Astrocyte (in vitro differentiated cells and primary cell): ENCODE data around the gene CISH. TPM values are rescaled to one million over a fixed set of nuclear protein-coding genes. Genes with fewer than 3 reads are reported as not detected.

ENCODE experiments used
- DNase-seq: peaks from one replicate; pipeline ENCODE4 v3.0.0-alpha.2; 2010; ENCODE audit warnings: low read depth
- FAIRE-seq: peaks from 2 replicates; lab custom pipeline; 2011; peaks lifted over from hg19 to GRCh38; lab: Jason Lieb, UNC
- H2AFZ ChIP-seq: 2 replicates; pipeline ENCODE4 v1.6.0; 2012; ENCODE audit warnings: low read depth, low read length, inconsistent platforms
- H3K27ac ChIP-seq: 2 replicates; pipeline ENCODE4 v1.5.1; 2011; ENCODE audit warnings: low read depth, low read length, inconsistent platforms
- H3K27me3 ChIP-seq: 2 replicates; pipeline ENCODE4 v1.6.0; 2011; ENCODE audit warnings: low read length, inconsistent platforms; ENCODE audit not compliant: insufficient read depth
- H3K36me3 ChIP-seq: 2 replicates; pipeline ENCODE4 v1.5.1; 2011; ENCODE audit warnings: low read length, inconsistent platforms; ENCODE audit not compliant: insufficient read depth
- H3K4me1 ChIP-seq: 2 replicates; pipeline ENCODE4 v1.5.1; 2011; ENCODE audit warnings: low read length, inconsistent platforms; ENCODE audit not compliant: insufficient read depth
- H3K4me2 ChIP-seq: 2 replicates; pipeline ENCODE4 v1.6.0; 2012; ENCODE audit warnings: low read length, inconsistent platforms
- H3K4me3 ChIP-seq: 2 replicates; pipeline ENCODE4 v1.5.1; 2011; ENCODE audit warnings: low read depth, mild to moderate bottlenecking, low read length, inconsistent platforms; ENCODE audit not compliant: insufficient read depth
- H3K79me2 ChIP-seq: 2 replicates; pipeline ENCODE4 v1.6.0; 2012; ENCODE audit warnings: mild to moderate bottlenecking, low read length, inconsistent platforms; ENCODE audit not compliant: insufficient read depth
- H3K9ac ChIP-seq: 2 replicates; pipeline ENCODE4 v1.6.0; 2012; ENCODE audit warnings: mild to moderate bottlenecking, low read length, inconsistent platforms
- H3K9me3 ChIP-seq: 2 replicates; pipeline ENCODE4 v1.5.1; 2012; ENCODE audit warnings: low read depth, mild to moderate bottlenecking, low read length, inconsistent platforms; ENCODE audit not compliant: insufficient read depth
- H4K20me1 ChIP-seq: 2 replicates; pipeline ENCODE4 v1.6.0; 2012; ENCODE audit warnings: low read length, inconsistent platforms; ENCODE audit not compliant: insufficient read depth
- H3K27ac Mint-ChIP-seq: one replicate; pipeline ENCODE4 v1.8.0; 2021; ENCODE audit warnings: mild to moderate bottlenecking, mixed read lengths; ENCODE audit not compliant: unreplicated experiment
- H3K27me3 Mint-ChIP-seq: one replicate; pipeline ENCODE4 v1.8.0; 2021; ENCODE audit warnings: low read depth, mixed read lengths; ENCODE audit not compliant: unreplicated experiment
- H3K36me3 Mint-ChIP-seq: one replicate; pipeline ENCODE4 v1.8.0; 2021; ENCODE audit warnings: low read depth, mixed read lengths; ENCODE audit not compliant: unreplicated experiment
- H3K4me1 Mint-ChIP-seq: one replicate; pipeline ENCODE4 v1.8.0; 2021; ENCODE audit warnings: low read depth, mixed read lengths; ENCODE audit not compliant: unreplicated experiment
- H3K4me3 Mint-ChIP-seq: one replicate; pipeline ENCODE4 v1.8.0; 2021; ENCODE audit warnings: mild to moderate bottlenecking, moderate library complexity, mixed read lengths; ENCODE audit not compliant: unreplicated experiment
- H3K9me3 Mint-ChIP-seq: one replicate; pipeline ENCODE4 v1.8.0; 2021; ENCODE audit warnings: mild to moderate bottlenecking, mixed read lengths; ENCODE audit not compliant: unreplicated experiment
- EZH2 ChIP-seq: IDR thresholded peaks from 2 replicates; pipeline ENCODE4 v1.6.1; 2012; ENCODE audit warnings: mild to moderate bottlenecking, low read length, inconsistent platforms; ENCODE audit not compliant: insufficient read depth
- total RNA-seq: library from RNA; stranded (reverse); gene quantifications from 2 replicates; pipeline ENCODE4 v1.2.1, GENCODE V29; 2021
- TF ChIP-seq, protein P1 (sequence below): IDR thresholded peaks from 2 replicates; pipeline ENCODE4 v1.5.1; 2011; ENCODE audit warnings: low read depth, mild to moderate bottlenecking, inconsistent platforms, low read length, moderate library complexity; ENCODE audit not compliant: insufficient read depth

Gene CISH
- total RNA-seq, 1 donor from 2014 or later, result 1.2 TPM

- H3K4me2 ChIP-seq, result no peak overlapping the region
- H3K9me3 ChIP-seq, result no peaks in the 10 kb centered on the region
- H3K36me3 Mint-ChIP-seq, result no peaks in the 10 kb centered on the region
- H3K27ac Mint-ChIP-seq, result no peak overlapping the region
- H3K9ac ChIP-seq, result no peak overlapping the region
- DNase-seq, result no peak
- peaks cover 13% of the 10 kb centered on the region for H3K4me1 Mint-ChIP-seq
- no peak overlapping the region for H3K4me3 ChIP-seq
- no peaks in the 10 kb centered on the region for H3K79me2 ChIP-seq
- no peaks in the 10 kb centered on the region for H3K9me3 Mint-ChIP-seq
- peaks cover 18% of the 10 kb centered on the region for H3K4me1 ChIP-seq
- no peak overlapping the region for H2AFZ ChIP-seq
- TF ChIP-seq, protein P1, sequence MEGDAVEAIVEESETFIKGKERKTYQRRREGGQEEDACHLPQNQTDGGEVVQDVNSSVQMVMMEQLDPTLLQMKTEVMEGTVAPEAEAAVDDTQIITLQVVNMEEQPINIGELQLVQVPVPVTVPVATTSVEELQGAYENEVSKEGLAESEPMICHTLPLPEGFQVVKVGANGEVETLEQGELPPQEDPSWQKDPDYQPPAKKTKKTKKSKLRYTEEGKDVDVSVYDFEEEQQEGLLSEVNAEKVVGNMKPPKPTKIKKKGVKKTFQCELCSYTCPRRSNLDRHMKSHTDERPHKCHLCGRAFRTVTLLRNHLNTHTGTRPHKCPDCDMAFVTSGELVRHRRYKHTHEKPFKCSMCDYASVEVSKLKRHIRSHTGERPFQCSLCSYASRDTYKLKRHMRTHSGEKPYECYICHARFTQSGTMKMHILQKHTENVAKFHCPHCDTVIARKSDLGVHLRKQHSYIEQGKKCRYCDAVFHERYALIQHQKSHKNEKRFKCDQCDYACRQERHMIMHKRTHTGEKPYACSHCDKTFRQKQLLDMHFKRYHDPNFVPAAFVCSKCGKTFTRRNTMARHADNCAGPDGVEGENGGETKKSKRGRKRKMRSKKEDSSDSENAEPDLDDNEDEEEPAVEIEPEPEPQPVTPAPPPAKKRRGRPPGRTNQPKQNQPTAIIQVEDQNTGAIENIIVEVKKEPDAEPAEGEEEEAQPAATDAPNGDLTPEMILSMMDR, result no peak
- TF ChIP-seq EZH2, result no peak
- H3K36me3 ChIP-seq, result no peaks in the 10 kb centered on the region
- peaks cover 44% of the 10 kb centered on the region for H3K27me3 Mint-ChIP-seq
- FAIRE-seq, result no peak
- H4K20me1 ChIP-seq, result no peaks in the 10 kb centered on the region
- no peak overlapping the region for H3K27ac ChIP-seq
- H3K27me3 ChIP-seq, result no peaks in the 10 kb centered on the region
- no peak overlapping the region for H3K4me3 Mint-ChIP-seq
Observed at GRCh38 chr3:50604110-50604621, 7.4 kb downstream of the CISH start.

DNA sequence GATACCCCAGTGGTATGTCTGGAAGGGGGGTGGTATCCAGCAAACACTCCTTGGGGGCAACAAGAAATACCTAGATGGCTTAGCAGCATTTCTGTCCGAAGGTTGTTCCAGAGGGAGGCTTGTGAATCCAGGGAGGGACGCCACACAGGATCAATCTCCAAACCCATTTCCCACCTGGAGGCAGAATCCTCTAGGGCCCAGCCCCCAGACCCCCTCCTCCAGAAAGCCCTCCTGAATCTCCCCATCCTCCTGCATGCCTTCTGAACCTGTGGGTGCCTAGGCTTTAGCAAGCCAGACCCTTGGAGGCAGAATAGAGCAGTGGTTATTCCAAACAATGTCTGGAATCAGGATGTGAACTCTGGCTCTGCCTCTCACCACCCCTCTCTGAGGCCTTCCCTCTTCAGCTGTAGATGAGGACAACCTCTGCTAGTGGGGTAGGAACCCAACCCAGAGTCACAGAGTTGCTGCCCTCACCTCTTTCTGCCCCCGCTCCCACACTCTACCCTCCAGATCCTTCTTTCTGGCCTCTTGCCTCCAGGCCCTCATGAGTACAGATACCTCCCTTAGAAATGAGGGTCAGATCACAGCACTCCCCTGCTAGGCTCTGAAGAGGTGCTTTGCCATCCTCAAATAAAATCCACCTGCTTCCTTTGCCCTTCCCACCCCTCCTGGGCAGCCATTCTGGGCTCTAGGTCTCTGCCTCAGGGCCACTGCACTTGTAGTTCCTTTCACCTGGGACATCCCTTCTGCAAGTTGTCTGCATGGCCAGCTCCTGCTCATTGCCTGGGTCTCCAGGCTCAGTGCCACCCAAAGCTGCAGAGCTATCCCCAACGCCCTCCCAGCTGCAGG lies 8.1 kb downstream of the CISH start:
- H2AFZ ChIP-seq, result no peak overlapping the region
- no peak for FAIRE-seq
- no peak overlapping the region for H3K4me2 ChIP-seq
- H3K79me2 ChIP-seq, result no peaks in the 10 kb centered on the region
- peaks cover 18% of the 10 kb centered on the region for H3K4me1 ChIP-seq
- H3K4me3 Mint-ChIP-seq, result no peak overlapping the region
- no peaks in the 10 kb centered on the region for H3K9me3 Mint-ChIP-seq
- no peak overlapping the region for H3K27ac Mint-ChIP-seq
- H3K9me3 ChIP-seq, result no peaks in the 10 kb centered on the region
- peaks cover 39% of the 10 kb centered on the region for H3K27me3 Mint-ChIP-seq
- H3K4me3 ChIP-seq, result no peak overlapping the region
- no peaks in the 10 kb centered on the region for H3K36me3 ChIP-seq
- no peak overlapping the region for H3K27ac ChIP-seq
- H3K9ac ChIP-seq, result no peak overlapping the region
- peaks cover 13% of the 10 kb centered on the region for H3K4me1 Mint-ChIP-seq
- H3K27me3 ChIP-seq, result no peaks in the 10 kb centered on the region
- H3K36me3 Mint-ChIP-seq, result no peaks in the 10 kb centered on the region
- DNase-seq, result no peak
- TF ChIP-seq EZH2, result no peak
- TF ChIP-seq, protein P1, result no peak
- H4K20me1 ChIP-seq, result no peaks in the 10 kb centered on the region
